CD4-positive, alpha-beta T cell treated with Interleukin-17A for 1 hour (primary cell): ENCODE results near the gene SLC25A6.
"Not testable (repeated sequence)": the region's sequence is repeated elsewhere in the genome, so short reads cannot be mapped to it uniquely, and the experiment has no call there.

Source experiments
- DNase-seq: peaks from one replicate; pipeline ENCODE4 v3.0.0-alpha.2; 2020

The SLC25A6 gene

GRCh38 chrX:1351981-1352714 lies 39.8 kb downstream of the SLC25A6 start:
- no peak for DNase-seq

- DNase-seq: not testable (repeated sequence)
Measured at GRCh38 chrX:1349606-1350005, 42.3 kb downstream of the SLC25A6 start.

GRCh38 chrX:1341545-1342184 lies 50.2 kb downstream of the SLC25A6 start:
- DNase-seq: no peak

- DNase-seq: no peak
Measured at GRCh38 chrX:1336948-1337779, 54.7 kb downstream of the SLC25A6 start.

- peak; percentile 23 for DNase-seq
Measured at GRCh38 chrX:1336331-1336943, 55.5 kb downstream of the SLC25A6 start, which contains the start of gene IL3RA. Gene IL3RA, plus strand, starts transcription at chrX:1336785. Its CDS starts 4,981 bp downstream, at chrX:1341766.
